CD14-positive monocyte (primary cell): ENCODE measurements around the gene MEI1. TPM values are rescaled to one million over a fixed set of nuclear protein-coding genes. Genes with fewer than 3 reads are reported as not detected.

Experiments used
- DNase-seq, 3 donors: peaks; one replicate each; pipeline ENCODE4 v3.0.0-alpha.2; 2011 to 2022
- H2AFZ ChIP-seq: 2 replicates; pipeline ENCODE4 v1.6.0; 2012; ENCODE audit warnings: mild to moderate bottlenecking, low read depth, low read length, inconsistent platforms; ENCODE audit not compliant: insufficient read depth, poor library complexity, severe bottlenecking
- H3K27ac ChIP-seq, 2 donors: 1 replicate in 1 of 2; 2 replicates in 1 of 2; pipeline ENCODE4 v1.5.1; 2012 to 2013; ENCODE audit warnings: low read length in 2 of 2, control low read depth in 1 of 2, inconsistent platforms in 1 of 2, low read depth in 1 of 2, mild to moderate bottlenecking in 1 of 2
- H3K27me3 ChIP-seq, 2 donors: one replicate each; pipeline versions ENCODE4 v1.6.0 to v1.6.1; 2011 to 2013; ENCODE audit warnings: low read length in 2 of 2; ENCODE audit not compliant: control insufficient read depth in 2 of 2, insufficient read depth in 2 of 2
- H3K36me3 ChIP-seq, 2 donors: replicated peaks in 1 of 2; 1 replicate in 1 of 2; 2 replicates in 1 of 2; pipeline versions ENCODE4 v1.5.1 to v1.6.1; 2012 to 2013; ENCODE audit warnings: low read length in 2 of 2, control low read depth in 1 of 2, inconsistent platforms in 1 of 2, mild to moderate bottlenecking in 1 of 2; ENCODE audit not compliant: insufficient read depth in 2 of 2, control insufficient read depth in 1 of 2
- H3K4me1 ChIP-seq, 2 donors: 1 replicate in 1 of 2; 2 replicates in 1 of 2; pipeline versions ENCODE4 v1.5.1 to v1.6.1; 2012 to 2013; ENCODE audit warnings: low read length in 2 of 2, control low read depth in 1 of 2, inconsistent platforms in 1 of 2, mild to moderate bottlenecking in 1 of 2, moderate library complexity in 1 of 2; ENCODE audit not compliant: insufficient read depth in 2 of 2, control insufficient read depth in 1 of 2
- H3K4me2 ChIP-seq: replicated peaks from 2 replicates; pipeline ENCODE3; 2012; ENCODE audit warnings: low read length, moderate library complexity, mild to moderate bottlenecking; ENCODE audit not compliant: poor library complexity, severe bottlenecking; ENCODE audit errors: extremely low read depth
- H3K4me3 ChIP-seq, 3 experiments: fragments of 200-600 bp in 1 of 3; sonication (generic) in 1 of 3; replicated peaks in 1 of 3; 1 replicate in 2 of 3; 2 replicates in 1 of 3; pipeline ENCODE4 v1.5.1; 2011 to 2013; ENCODE audit warnings: low read length in 3 of 3, mild to moderate bottlenecking in 3 of 3, control low read depth in 2 of 3, low read depth in 2 of 3, inconsistent platforms in 1 of 3, moderate library complexity in 1 of 3
- H3K79me2 ChIP-seq: 2 replicates; pipeline ENCODE4 v1.6.0; 2012; ENCODE audit warnings: mild to moderate bottlenecking, control low read depth, inconsistent platforms, low read length, moderate library complexity; ENCODE audit not compliant: insufficient read depth
- H3K9ac ChIP-seq: 2 replicates; pipeline ENCODE4 v1.6.0; 2017; ENCODE audit warnings: low read length, mild to moderate bottlenecking; ENCODE audit not compliant: insufficient read depth, poor library complexity, severe bottlenecking
- H3K9me3 ChIP-seq, 2 donors: replicated peaks in 1 of 2; 1 replicate in 1 of 2; 2 replicates in 1 of 2; pipeline versions ENCODE4 v1.5.1 to v1.6.1; 2012 to 2013; ENCODE audit warnings: low read length in 2 of 2, control low read depth in 1 of 2; ENCODE audit not compliant: control insufficient read depth in 1 of 2, insufficient read depth in 1 of 2
- H4K20me1 ChIP-seq: 2 replicates; pipeline ENCODE4 v1.6.0; 2012; ENCODE audit warnings: mild to moderate bottlenecking, low read length, control low read depth, moderate library complexity; ENCODE audit not compliant: insufficient read depth
- H3K27ac Mint-ChIP-seq, 7 donors: one replicate each; pipeline ENCODE4 v1.8.0; 2020; ENCODE audit warnings: mild to moderate bottlenecking in 7 of 7, mixed read lengths in 7 of 7, moderate library complexity in 6 of 7, inconsistent platforms in 2 of 7
- H3K27me3 Mint-ChIP-seq, 3 donors: one replicate each; pipeline ENCODE4 v1.8.0; 2021 to 2022; ENCODE audit warnings: low read depth in 3 of 3, mild to moderate bottlenecking in 3 of 3, mixed read lengths in 3 of 3, moderate library complexity in 3 of 3, inconsistent platforms in 1 of 3
- H3K36me3 Mint-ChIP-seq, 2 donors: one replicate each; pipeline ENCODE4 v1.8.0; 2020; ENCODE audit warnings: mixed read lengths in 2 of 2, inconsistent platforms in 1 of 2, mild to moderate bottlenecking in 1 of 2
- H3K4me1 Mint-ChIP-seq: one replicate; pipeline ENCODE4 v1.8.0; 2020; ENCODE audit warnings: mild to moderate bottlenecking, mixed read lengths
- H3K4me3 Mint-ChIP-seq, 2 donors: one replicate each; pipeline ENCODE4 v1.8.0; 2020; ENCODE audit warnings: mild to moderate bottlenecking in 2 of 2, mixed read lengths in 2 of 2, moderate library complexity in 1 of 2
- H3K9me3 Mint-ChIP-seq, 7 donors: one replicate each; pipeline ENCODE4 v1.8.0; 2020 to 2022; ENCODE audit warnings: mixed read lengths in 7 of 7, mild to moderate bottlenecking in 6 of 7, moderate library complexity in 6 of 7, inconsistent platforms in 2 of 7
- WGBS: methylation state at CpG from one replicate; pipeline ENCODE4 v1.1.5; 2013; ENCODE audit warnings: missing lambda C conversion rate; ENCODE audit not compliant: insufficient coverage; 5-methylcytosine and 5-hydroxymethylcytosine counted together
- intact Hi-C, 2 donors: fragments of 100-400 bp; cut with micrococcal nuclease; formaldehyde crosslinking; loops; one replicate each; pipeline versions ENCODE4 v1.15.0 to v1.15.1; 2023
- polyA plus RNA-seq, 3 donors: library from polyadenylated mRNA; depleted of rRNA in 1 of 3; unstranded in 2 of 3; stranded (reverse) in 1 of 3; fragments of 300-500 nt in 2 of 3; fragments of >200 nt in 1 of 3; fragmentation: Illumina TruSeq in 2 of 3; gene quantifications; 1 replicate in 2 of 3; 2 replicates in 1 of 3; pipeline ENCODE4 v1.2.3, GENCODE V29; 2012 to 2021
- TF ChIP-seq, protein P1 (sequence below): fragments of 200-600 bp; IDR thresholded peaks from one replicate; pipeline ENCODE4 v1.8.0; 2022; ENCODE audit warnings: antibody characterized with exemption, mild to moderate bottlenecking

Gene MEI1
- polyA plus RNA-seq, 3 donors, result 12.3 to 40.0 (median 37.0) TPM

DNA sequence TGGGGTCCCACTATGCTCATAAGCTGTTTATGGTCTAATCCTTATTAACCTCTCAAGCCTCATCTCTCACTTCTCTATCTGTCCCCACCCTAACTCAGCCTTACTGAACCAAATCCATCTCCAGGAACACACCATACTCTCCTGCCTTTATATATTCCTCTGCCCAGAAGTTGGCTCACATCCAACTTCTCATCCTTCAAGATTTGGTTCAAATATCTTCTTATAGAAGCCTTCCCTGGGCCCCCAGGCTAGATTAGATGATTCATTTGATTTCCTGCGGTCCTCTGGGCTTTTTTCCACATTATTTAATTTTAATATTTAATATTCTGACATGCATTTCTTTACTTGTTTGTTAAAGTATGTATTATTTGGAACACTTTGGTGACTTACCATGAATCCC lies 23.2 kb downstream of the MEI1 start:
- intact Hi-C loops, result no loop called here
- Histone ChIP-seq H3K27me3 (no peaks in the 10 kb centered on the region), H3K9me3 (no peaks in the 10 kb centered on the region), H3K4me1 (no peaks in the 10 kb centered on the region), H3K36me3 (no peaks in the 10 kb centered on the region), H2AFZ (no peak overlapping the region), H3K9ac (no peak overlapping the region), H3K79me2 (no peaks in the 10 kb centered on the region), H3K27ac (no peak overlapping the region), H3K4me2 (no peak overlapping the region), H4K20me1 (no peaks in the 10 kb centered on the region), H3K4me3 (no peak overlapping the region)
- Mint-ChIP-seq H3K9me3 (no peaks in the 10 kb centered on the region), H3K27me3 (peaks cover 2 to 5% (median 2%) of the 10 kb centered on the region in 3 donors), H3K4me3 (no peak overlapping the region), H3K4me1 (no peaks in the 10 kb centered on the region), H3K36me3 (no peaks in the 10 kb centered on the region), H3K27ac (no peak overlapping the region)
- no peak for DNase-seq
- WGBS, result no CpG with 5 or more reads among the region's 1 CpG
- TF ChIP-seq, protein P1, sequence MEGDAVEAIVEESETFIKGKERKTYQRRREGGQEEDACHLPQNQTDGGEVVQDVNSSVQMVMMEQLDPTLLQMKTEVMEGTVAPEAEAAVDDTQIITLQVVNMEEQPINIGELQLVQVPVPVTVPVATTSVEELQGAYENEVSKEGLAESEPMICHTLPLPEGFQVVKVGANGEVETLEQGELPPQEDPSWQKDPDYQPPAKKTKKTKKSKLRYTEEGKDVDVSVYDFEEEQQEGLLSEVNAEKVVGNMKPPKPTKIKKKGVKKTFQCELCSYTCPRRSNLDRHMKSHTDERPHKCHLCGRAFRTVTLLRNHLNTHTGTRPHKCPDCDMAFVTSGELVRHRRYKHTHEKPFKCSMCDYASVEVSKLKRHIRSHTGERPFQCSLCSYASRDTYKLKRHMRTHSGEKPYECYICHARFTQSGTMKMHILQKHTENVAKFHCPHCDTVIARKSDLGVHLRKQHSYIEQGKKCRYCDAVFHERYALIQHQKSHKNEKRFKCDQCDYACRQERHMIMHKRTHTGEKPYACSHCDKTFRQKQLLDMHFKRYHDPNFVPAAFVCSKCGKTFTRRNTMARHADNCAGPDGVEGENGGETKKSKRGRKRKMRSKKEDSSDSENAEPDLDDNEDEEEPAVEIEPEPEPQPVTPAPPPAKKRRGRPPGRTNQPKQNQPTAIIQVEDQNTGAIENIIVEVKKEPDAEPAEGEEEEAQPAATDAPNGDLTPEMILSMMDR, result no peak

DNA sequence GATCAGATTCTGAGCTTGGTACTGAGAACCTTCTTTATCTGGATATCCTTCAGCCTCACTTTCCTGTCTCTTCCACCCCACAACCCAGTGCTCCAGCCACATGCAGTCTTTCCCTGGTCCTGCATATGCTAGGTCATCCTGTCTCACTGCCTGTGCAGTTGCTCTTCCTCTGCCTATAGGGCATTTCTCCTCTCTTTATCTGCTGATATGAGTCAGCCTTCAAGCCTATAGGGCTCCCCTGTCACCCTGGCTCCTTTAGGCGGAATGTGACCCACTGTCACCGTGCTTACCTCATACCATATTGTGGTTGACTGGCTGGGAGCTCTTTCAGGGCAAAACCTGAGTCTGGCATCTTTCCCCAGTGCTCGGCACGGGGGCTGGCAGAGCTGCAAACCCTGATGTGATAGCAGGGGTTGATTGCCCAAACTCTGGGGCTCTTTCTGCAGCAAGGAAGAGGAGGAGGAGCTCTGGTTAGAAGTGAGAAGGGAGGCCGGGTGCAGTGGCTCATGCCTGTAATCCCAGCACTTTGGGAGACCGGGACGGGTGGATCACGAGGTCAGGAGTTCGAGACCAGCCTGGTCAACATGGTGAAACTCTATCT lies 26.3 kb downstream of the MEI1 start:
- Histone ChIP-seq H2AFZ (no peak overlapping the region), H3K27ac (no peak overlapping the region), H3K4me2 (no peak overlapping the region), H3K36me3 (no peaks in the 10 kb centered on the region), H3K4me3 (no peak overlapping the region), H3K9ac (no peak overlapping the region), H3K27me3 (no peaks in the 10 kb centered on the region), H3K9me3 (no peaks in the 10 kb centered on the region), H3K4me1 (no peaks in the 10 kb centered on the region), H4K20me1 (no peaks in the 10 kb centered on the region), H3K79me2 (no peaks in the 10 kb centered on the region)
- H3K4me1 Mint-ChIP-seq, result no peaks in the 10 kb centered on the region
- no peak overlapping the region for H3K27ac Mint-ChIP-seq
- DNase-seq, result no peak
- H3K36me3 Mint-ChIP-seq, result no peaks in the 10 kb centered on the region
- 100% methylated on average over 2 of the region's 9 CpGs for WGBS
- H3K4me3 Mint-ChIP-seq, result no peak overlapping the region
- intact Hi-C loops, result no loop called here
- peaks cover 2 to 5% (median 2%) of the 10 kb centered on the region in 3 donors for H3K27me3 Mint-ChIP-seq
- no peaks in the 10 kb centered on the region for H3K9me3 Mint-ChIP-seq
- TF ChIP-seq, protein P1, result no peak
